ENCODE data around the gene PCGF1. TPM values are rescaled to one million over a fixed set of nuclear protein-coding genes. Genes with fewer than 3 reads are reported as not detected.

The PCGF1 gene
- total and polyA plus RNA-seq, 2 of the 13 experiments (the other 11 are each of a cell fraction or from before 2014, with no cell fraction given), result 20.4 to 22.6 TPM

DNA sequence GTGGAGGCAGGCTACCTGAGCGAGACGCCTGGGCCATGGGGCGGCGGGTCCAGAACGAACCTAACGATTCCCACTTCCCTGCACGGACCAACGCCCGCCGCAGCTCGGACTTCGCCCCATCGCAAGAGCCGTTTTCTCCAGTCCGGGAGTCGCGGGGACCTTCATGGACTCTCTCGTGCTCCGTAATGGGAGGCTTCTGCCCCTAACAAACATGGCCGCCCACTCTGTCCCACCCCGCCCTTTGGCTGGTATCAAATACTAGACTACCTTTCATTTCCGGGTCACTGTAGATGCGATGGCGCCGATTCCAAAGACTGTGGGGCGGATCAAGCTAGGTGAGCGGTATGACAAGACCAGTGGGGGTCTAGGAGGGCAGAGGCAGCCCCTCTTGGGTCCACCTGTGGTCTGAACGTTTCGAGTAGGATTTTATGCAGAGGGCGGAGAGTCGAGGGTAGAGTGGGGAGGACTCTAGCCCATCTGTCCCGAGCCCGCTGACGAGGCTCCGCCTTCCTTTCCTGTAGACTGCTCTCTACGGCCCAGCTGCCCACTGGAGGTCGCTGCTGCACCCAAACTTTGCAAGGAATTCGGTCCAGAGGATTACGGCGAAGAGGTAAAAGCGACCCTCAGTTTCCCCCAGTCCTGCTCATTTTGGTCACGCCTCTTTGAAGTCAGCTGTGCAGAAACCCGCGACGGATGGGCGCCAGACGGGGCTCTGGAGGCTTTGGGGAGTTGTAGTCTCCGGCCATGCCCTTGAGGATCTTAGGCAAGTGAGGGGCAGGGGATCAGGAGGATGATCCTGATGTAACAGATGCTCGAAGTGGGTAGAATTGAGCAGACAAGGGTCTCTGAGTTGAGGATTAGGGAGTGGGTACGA lies 24.5 kb downstream of the PCGF1 start, which contains the start of the genes CCDC142 and TTC31 (continued):
- 0 out of 2 replicates have a peak, but pooled peaks have one; percentile 62 for TF ChIP-seq ZNF672 (CRISPR knock-in tag; IDR thresholded peaks at IDR 0.05)
- TF ChIP-seq ZNF615 (CRISPR knock-in tag; IDR thresholded peaks at IDR 0.05; ENCODE audit: borderline replicate concordance), result no peak
- no peak for TF ChIP-seq ZNF775 (CRISPR knock-in tag; IDR thresholded peaks at IDR 0.05; ENCODE audit: borderline replicate concordance)
- peak; percentile 65; the same call in 1 of the 2 replicates for TF ChIP-seq ZNF451 (CRISPR knock-in tag; IDR thresholded peaks at IDR 0.05)
- TF ChIP-seq, protein P1, sequence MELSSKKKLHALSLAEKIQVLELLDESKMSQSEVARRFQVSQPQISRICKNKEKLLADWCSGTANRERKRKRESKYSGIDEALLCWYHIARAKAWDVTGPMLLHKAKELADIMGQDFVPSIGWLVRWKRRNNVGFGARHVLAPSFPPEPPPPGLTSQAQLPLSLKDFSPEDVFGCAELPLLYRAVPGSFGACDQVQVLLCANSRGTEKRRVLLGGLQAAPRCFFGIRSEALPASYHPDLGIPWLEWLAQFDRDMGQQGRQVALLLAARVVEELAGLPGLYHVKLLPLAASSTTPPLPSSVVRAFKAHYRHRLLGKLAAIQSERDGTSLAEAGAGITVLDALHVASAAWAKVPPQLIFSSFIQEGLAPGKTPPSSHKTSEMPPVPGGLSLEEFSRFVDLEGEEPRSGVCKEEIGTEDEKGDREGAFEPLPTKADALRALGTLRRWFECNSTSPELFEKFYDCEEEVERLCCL (CRISPR knock-in tag; IDR thresholded peaks at IDR 0.05; ENCODE audit: borderline replicate concordance), result no peak
- 0 out of 2 replicates have a peak, but pooled peaks have one; percentile 58 for TF ChIP-seq ZSCAN20 (CRISPR knock-in tag; IDR thresholded peaks at IDR 0.05; ENCODE audit: borderline replicate concordance)
- peak; percentile 96 for TF ChIP-seq KDM2A (CRISPR knock-in tag; IDR thresholded peaks at IDR 0.05; ENCODE audit: borderline replicate concordance, low read depth)
- 0 out of 2 replicates have a peak, but pooled peaks have one; percentile 42 for TF ChIP-seq ZSCAN29 (CRISPR knock-in tag; conservative IDR thresholded peaks at IDR 0.05)
- peak; percentile 89 for TF ChIP-seq ZNF547 (CRISPR knock-in tag; IDR thresholded peaks at IDR 0.05)
- TF ChIP-seq ZNF549 (CRISPR knock-in tag; IDR thresholded peaks at IDR 0.05), result no peak
- TF ChIP-seq SMAD3 (CRISPR knock-in tag; IDR thresholded peaks at IDR 0.05), result peak; percentile 93
- TF ChIP-seq, protein P2, sequence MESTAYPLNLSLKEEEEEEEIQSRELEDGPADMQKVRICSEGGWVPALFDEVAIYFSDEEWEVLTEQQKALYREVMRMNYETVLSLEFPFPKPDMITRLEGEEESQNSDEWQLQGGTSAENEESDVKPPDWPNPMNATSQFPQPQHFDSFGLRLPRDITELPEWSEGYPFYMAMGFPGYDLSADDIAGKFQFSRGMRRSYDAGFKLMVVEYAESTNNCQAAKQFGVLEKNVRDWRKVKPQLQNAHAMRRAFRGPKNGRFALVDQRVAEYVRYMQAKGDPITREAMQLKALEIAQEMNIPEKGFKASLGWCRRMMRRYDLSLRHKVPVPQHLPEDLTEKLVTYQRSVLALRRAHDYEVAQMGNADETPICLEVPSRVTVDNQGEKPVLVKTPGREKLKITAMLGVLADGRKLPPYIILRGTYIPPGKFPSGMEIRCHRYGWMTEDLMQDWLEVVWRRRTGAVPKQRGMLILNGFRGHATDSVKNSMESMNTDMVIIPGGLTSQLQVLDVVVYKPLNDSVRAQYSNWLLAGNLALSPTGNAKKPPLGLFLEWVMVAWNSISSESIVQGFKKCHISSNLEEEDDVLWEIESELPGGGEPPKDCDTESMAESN (CRISPR knock-in tag; conservative IDR thresholded peaks at IDR 0.05), result peak; percentile 68
- peak; percentile 99 for TF ChIP-seq ZNF501 (CRISPR knock-in tag; IDR thresholded peaks at IDR 0.05)
- TF ChIP-seq CENPT (CRISPR knock-in tag; IDR thresholded peaks at IDR 0.05; ENCODE audit: low read depth), result no peak; the same call in 1 of the 2 replicates
- TF ChIP-seq ZNF782 (CRISPR knock-in tag; IDR thresholded peaks at IDR 0.05; ENCODE audit: borderline replicate concordance), result no peak
- TF ChIP-seq ZNF776 (CRISPR knock-in tag; IDR thresholded peaks at IDR 0.05), result peak; percentile 12; the same call in 1 of the 2 replicates
- TF ChIP-seq, protein P3, sequence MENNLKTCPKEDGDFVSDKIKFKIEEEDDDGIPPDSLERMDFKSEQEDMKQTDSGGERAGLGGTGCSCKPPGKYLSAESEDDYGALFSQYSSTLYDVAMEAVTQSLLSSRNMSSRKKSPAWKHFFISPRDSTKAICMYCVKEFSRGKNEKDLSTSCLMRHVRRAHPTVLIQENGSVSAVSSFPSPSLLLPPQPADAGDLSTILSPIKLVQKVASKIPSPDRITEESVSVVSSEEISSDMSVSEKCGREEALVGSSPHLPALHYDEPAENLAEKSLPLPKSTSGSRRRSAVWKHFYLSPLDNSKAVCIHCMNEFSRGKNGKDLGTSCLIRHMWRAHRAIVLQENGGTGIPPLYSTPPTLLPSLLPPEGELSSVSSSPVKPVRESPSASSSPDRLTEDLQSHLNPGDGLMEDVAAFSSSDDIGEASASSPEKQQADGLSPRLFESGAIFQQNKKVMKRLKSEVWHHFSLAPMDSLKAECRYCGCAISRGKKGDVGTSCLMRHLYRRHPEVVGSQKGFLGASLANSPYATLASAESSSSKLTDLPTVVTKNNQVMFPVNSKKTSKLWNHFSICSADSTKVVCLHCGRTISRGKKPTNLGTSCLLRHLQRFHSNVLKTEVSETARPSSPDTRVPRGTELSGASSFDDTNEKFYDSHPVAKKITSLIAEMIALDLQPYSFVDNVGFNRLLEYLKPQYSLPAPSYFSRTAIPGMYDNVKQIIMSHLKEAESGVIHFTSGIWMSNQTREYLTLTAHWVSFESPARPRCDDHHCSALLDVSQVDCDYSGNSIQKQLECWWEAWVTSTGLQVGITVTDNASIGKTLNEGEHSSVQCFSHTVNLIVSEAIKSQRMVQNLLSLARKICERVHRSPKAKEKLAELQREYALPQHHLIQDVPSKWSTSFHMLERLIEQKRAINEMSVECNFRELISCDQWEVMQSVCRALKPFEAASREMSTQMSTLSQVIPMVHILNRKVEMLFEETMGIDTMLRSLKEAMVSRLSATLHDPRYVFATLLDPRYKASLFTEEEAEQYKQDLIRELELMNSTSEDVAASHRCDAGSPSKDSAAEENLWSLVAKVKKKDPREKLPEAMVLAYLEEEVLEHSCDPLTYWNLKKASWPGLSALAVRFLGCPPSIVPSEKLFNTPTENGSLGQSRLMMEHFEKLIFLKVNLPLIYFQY (CRISPR knock-in tag; IDR thresholded peaks at IDR 0.05; ENCODE audit: borderline replicate concordance), result peak; percentile 20; the same call in 1 of the 2 replicates
- TF ChIP-seq, protein P4, sequence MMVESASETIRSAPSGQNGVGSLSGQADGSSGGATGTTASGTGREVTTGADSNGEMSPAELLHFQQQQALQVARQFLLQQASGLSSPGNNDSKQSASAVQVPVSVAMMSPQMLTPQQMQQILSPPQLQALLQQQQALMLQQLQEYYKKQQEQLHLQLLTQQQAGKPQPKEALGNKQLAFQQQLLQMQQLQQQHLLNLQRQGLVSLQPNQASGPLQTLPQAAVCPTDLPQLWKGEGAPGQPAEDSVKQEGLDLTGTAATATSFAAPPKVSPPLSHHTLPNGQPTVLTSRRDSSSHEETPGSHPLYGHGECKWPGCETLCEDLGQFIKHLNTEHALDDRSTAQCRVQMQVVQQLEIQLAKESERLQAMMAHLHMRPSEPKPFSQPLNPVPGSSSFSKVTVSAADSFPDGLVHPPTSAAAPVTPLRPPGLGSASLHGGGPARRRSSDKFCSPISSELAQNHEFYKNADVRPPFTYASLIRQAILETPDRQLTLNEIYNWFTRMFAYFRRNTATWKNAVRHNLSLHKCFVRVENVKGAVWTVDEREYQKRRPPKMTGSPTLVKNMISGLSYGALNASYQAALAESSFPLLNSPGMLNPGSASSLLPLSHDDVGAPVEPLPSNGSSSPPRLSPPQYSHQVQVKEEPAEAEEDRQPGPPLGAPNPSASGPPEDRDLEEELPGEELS (CRISPR knock-in tag; IDR thresholded peaks at IDR 0.05), result peak; percentile 70
- TF ChIP-seq ZNF605 (CRISPR knock-in tag; IDR thresholded peaks at IDR 0.05), result peak; percentile 98
